ENCODE data around the gene LRRK2.
"Not testable (repeated sequence)": the region's sequence is repeated elsewhere in the genome, so short reads cannot be mapped to it uniquely, and the experiment has no call there.

Gene LRRK2

DNA sequence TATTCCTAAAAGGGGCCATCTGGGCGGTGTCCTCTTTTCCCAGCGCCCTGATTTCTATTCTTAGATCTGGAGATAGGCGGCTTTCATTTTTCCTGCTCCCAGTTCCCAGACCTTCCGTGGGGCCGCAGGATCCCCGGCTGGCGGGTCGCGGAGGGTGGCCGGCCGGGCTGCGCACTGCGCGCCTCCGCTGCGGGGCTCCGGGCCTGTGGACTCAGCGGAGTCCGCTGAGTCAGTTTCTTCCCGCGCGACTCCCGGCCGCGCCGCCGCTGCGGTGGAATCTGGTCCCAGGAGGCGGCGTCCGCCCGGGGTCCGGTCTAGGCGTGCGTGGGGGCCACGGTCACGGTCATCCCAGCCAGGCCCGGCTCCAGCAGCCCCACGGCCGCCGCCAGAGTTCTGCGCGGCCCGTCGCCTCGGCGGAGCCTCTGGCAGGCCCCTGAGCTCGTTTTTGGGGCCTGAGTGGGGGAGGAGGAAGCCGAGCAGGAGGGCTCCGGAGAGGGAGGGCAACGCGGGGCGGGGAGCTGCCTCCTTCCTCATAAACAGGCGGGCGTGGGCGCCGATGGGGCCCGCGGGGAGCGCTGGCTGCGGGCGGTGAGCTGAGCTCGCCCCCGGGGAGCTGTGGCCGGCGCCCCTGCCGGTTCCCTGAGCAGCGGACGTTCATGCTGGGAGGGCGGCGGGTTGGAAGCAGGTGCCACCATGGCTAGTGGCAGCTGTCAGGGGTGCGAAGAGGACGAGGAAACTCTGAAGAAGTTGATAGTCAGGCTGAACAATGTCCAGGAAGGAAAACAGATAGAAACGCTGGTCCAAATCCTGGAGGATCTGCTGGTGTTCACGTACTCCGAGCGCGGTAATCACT, at the start of gene LRRK2:
Gene LRRK2 (plus strand): TSS at position 559 of the 853 bp plus-strand sequence. CDS start 135 bp downstream, at position 694.
- peak; percentile 15 for DNase-seq

DNA sequence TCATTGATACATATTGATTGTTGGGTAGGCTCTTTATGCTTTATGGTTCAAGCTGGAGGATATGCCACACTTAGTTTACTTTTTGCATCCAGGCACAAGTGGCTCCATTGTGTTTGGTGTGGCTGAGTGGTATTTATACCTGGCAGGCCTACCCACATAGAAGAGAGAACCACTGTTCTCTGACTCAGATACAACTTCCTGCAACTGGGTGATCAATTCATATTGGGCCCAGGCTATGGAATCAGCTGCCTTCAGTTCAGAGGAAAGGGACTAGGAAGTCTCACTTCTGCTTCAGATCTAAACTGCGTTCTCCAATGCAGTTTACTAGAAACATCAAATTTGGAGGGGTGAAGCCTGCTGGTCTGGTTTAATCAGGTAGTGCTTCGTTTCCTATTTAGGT, 49.8 kb upstream of the LRRK2 start:
- no peak for DNase-seq

DNA sequence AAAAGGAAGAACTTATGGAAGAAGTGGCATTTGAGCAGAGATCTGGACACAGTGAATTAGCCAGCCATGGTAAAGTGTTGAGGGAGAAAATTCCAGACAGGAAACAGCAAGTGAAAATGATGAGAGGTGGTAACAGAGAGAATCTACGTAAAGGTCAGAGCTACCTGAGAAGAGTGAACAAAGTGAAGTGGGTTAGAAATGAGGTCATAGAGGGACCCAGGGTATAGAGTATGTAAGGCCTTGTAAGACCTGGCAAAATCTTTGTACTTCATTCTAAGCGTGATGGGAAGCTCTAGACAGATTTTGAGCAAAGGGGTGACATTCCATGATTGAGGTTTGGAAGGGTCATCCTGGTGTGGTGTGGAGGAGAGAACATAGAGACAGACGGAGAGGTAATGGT, 49.3 kb upstream of the LRRK2 start:
- no peak for DNase-seq

DNA sequence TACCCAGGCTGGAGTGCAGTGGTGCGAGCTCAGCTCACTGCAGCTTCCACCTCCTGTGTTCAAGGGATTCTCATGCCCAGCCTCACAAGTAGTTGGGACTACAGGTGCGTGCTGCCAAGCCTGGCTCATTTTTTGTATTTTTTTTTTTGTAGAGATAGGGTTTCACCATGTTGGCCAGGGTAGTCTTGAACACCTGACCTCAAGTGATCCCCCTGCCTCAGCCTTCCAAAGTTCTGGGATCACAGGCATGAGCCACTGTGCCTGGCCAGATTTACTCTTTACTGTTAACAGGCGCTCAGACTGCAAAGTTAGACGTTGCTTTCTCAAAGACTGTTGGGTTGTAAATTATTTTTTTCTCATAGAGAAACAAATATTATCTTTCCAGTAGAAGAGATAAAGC, 46.1 kb upstream of the LRRK2 start:
- DNase-seq = no peak

DNA sequence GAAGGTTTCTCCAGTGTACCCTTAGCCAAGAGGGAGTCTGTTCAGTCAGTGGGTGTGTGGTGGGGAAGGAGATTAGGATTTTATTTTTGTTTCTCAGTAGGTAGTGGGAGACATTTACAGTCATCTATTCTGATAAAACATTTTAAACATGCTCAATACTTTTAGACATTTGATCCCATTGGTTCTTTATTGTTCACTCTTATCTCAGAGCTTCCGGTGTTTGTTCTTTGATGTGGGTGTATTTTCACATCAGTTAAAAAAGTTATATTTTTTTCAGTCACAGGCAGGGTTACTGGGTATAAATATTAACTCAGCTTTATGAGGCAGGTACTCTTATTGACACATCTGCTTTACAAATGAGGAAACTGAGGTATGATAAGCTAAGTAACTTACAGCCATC, 43.3 kb upstream of the LRRK2 start:
- DNase-seq = no peak

DNA sequence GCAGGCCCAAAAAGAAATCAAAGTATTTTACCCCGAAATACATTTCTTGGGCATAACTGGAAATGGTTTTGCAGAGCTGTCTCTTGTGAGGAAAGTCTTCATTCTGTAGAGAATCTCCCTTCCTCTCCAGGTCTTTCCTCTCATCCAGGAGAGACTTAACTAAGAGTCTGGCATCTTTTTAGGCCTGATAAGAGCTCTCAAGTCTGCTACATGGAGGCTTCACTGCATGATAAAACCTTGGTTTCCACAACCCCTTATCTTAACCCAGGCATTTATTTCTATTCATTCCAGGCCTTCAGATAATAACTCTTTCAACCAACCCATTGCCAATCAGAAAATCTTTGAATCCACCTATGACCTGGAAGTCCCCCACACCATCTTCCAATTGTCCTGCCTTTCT, 41.1 kb upstream of the LRRK2 start:
- no peak for DNase-seq

DNA sequence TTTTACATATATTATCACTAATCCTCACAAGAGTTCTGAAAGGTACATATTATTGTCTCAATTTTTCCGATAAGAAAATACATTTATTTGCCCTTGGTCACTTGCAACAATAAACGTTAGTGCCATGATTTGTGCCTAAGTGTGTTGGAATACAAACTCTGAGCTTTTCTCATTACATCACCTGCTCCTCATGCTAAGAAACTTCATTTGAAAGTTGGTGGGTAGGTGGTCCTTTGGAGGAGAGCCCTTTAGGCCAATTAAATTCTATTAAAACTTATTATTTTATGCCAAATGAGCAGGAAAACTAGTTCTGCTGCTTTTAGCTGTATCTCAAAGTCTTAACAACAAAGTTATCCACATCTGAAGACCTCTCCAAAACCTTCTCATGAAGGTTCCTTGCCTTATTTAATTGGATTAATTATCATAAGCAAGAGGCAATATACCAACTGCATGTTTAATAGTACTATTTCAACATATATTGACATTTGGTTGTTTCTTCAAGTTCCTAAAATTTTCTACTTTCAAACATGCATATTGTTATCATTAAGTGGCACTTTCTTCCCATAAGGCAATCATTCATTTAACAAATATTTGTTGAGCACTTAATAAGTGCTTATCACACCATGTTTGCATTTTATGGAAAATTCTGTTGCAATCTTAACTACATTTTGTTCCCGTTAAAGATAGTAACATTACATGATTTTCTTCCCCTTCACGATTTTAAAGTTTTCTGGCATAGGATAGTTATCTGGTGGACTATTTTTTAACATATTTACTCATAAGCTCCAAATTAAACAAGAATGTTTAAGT, 40.1 kb upstream of the LRRK2 start:
- DNase-seq = no peak

DNA sequence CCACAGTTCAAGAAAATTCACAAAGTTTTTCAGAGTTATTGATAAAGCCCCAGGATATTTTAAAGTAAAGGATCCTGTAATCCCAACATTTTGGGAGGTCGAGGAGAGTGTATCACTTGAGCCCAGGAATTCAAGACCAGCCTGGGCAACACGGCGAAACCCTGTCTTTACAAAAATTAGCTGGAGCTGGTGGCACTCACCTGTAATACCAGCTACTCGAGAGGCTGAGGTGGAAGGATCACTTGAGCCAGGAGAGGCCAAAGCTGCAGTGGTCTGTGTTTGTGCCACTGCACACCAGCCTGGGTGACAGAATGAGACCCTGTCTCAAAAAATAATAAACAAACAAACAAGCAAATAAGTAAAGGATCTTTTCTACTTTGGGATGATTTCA, 39.5 kb upstream of the LRRK2 start:
- no peak for DNase-seq

DNA sequence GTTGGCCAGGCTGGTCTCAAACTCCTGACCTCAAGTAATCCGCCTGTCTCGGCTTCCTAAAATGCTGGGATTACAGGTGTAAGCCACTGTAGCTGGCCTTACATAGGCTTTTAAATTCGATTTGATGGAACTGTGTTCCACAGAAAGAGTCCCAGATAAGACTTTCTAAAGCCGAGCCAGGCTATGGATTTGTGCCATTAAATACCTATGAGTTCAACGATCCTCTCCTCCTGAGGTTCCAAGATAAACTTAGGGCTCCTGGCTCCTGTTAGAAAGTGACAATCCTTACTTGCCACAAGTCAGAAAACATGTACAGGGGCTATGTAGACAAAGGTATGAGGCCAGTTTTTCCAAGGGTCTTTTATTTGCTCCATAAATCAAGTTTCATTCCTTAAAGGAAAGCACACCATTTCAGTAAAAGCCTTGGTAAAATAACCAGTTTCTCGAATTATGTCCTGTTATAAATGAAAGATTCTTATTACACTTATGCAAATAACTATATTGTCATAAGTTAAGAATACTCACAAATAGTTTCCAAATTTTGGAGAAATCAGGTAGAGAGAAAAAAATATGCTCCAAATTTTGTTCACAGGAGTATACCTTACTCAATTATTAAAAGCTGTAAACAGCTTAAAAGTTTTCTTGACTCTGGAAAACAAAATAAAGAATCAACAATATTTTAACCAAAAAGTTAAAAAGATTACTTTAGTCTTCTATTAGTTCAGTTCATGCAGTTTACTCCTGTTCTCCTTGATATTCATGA, 36.1 kb upstream of the LRRK2 start:
- no peak for DNase-seq

DNA sequence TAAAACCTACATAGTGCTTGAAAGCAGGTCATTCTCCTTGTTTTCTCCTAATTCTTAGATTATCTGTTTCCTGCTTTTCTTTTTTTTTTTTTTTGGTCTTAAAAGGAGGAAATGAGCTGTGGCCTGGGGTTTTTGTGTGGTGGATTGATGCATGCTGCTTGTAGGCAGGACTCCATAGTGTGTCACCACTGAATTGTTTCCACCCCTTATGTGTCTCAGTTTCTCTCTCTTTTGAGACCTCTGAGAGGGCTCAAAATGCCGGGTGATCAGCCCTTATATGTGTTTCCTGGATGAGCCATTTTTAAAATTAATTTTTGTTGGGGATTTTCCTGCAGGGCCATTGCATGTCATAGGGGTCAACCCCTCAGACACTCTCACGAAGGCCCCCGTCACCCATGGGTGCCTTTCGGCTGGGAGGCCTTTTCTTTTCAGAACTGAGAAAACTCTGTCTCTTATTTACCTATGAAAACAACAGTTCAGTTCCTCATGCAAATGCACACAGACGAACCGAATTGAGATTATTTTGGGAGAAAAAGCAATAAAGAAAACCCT, 32.0 kb upstream of the LRRK2 start:
- DNase-seq = no peak

DNA sequence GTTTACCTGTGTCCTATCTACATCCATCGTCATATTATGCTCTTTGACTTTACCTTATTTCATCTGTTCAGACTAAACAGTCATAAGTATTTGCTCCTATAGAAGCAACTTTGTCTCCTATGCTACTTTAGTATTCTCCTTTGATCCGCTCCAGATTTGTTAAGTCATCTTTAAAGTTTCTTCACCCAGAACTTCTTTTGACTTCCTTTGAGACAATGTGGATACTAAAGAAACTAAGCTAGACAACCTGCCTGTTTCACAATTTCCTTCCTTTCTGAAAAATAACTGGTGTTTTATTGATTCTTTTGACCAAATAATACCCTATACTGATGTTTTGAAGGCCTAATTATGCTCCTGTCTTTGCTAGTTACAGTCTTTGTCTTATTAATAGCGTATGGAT, 30.0 kb upstream of the LRRK2 start:
- DNase-seq = no peak

DNA sequence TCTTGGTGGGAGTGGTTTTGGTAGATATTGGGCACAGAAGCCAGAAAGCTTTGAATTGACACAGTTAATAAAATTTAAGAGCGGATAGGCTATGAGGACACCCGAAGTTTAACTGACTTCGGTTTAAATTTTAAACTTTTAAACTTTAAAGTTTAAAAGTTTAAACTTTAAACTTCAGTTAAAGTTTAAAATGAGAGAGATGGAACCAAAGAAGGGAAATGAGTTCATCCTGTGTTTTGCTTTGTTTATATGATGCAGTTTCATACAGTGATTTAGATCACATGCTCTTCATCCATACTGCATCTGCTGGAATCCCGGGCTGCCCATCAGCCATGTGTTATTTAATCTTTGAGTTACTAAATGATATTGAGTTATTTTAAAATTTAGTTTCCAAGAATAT, 27.2 kb upstream of the LRRK2 start:
- DNase-seq = no peak

DNA sequence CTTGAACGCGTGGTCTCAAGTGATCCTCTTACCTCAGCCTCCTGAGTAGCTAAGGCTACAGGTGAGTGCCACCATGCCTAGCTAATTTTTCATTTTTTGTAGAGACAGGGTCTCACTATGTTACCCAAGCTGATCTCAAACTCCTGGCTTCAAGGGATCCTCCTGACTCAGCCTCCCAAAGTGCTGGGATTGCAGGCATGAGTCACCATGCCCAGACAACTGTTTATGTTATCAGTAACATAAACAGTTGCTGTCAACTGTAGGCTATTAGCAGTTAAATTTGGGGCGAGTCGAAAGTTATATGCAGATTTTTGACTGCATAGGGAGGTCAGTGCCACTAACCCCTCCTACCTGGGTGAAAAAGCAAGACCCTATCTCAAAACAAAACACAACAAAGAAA, 26.2 kb upstream of the LRRK2 start:
- DNase-seq = no peak

DNA sequence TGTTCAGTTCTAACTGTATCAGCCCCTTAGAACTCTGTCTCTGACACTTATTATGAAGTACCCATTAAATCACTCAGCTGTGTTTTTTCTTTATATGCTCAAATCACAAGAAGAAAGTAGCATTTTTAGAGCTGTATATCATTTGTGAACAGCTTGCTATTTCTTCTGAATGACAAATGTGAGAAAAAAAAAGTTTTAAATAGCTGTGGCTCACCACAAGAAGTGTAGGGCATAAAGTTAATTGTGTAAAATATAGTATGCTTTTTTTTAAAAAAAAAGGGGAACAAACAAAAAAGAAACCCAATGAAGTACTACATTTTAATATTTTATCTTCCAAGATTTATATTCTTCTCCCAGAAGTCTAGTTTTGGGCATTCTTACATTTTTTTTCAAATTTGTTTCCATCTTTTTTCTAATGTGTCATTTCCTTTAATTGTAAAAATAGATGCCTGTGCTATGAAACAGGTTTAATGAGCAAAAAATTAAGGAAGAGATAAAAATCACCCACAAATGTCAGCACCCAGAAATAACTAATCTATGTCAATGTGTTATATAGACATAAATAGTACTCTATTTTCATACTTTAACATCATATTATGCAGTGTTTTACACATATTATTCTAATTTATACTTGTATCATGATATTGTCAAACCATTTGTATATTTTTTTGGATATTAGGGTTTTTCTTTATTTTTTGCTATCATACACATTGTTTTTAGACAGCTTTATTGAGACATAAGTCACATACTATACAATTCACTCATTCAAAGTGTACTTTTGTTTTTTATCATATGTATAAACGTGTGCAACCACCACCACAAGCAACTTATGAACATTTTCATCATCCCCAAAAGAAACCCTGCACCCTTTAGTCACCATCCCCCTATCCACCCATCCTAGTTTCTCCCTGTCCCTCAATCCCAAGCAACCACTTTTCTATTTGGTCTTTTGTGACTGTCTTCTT, 22.4 kb upstream of the LRRK2 start:
- no peak for DNase-seq

DNA sequence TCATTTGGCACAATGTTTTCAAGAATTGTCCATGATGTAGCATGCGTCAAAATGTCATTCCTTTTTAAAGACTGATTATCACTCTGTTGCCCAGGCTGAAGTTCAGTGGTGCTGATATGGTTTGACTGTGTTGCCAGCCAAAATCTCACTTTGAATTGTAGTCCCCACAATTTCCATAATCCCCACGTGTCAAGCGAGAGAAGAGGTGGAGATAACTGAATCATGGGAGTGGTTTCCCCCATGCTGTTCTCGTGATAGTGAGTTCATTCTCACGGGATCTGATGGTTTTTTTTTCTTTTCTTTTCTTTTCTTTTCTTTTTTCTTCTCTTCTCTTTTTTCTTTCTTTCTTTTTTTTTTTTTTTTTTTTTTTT, 21.8 kb upstream of the LRRK2 start:
- DNase-seq = no peak

DNA sequence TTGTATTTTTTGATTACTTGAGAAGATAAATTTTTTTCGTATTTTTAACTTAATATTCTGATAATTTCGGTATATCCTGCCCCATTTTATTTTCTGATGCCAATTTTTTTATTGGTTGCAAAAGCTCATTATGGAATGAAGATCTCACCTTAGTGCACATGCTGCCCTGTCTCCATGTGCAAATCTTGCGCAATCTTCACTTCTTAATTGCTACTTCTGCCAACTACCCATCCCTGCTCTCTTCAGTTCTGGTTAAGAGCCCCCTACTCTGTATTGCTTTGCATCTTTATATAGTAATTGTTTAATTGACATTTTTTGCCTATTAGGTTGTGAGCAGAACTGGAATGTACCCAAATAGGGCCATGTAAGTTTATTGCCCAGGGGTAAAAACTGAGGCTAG, 20.5 kb upstream of the LRRK2 start:
- no peak for DNase-seq

DNA sequence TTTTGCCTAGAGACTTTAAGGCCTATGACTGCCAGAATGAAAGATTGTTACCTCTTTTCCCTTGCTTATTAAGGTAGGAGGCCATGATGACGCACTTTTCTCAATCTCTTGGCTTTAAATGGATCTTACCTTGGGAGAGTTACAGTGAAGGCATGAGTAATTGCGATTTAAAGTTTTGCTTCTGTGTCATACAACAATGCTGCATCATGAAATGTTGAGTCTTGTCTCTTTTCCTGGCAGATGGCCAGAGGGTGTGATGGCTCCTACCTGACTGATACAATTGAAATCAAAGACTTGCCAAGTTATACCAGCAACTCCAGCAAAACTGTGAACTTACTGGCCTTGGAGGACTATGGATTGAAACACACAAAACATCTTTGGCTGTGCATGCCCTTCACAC, 17.2 kb upstream of the LRRK2 start:
- no peak for DNase-seq

DNA sequence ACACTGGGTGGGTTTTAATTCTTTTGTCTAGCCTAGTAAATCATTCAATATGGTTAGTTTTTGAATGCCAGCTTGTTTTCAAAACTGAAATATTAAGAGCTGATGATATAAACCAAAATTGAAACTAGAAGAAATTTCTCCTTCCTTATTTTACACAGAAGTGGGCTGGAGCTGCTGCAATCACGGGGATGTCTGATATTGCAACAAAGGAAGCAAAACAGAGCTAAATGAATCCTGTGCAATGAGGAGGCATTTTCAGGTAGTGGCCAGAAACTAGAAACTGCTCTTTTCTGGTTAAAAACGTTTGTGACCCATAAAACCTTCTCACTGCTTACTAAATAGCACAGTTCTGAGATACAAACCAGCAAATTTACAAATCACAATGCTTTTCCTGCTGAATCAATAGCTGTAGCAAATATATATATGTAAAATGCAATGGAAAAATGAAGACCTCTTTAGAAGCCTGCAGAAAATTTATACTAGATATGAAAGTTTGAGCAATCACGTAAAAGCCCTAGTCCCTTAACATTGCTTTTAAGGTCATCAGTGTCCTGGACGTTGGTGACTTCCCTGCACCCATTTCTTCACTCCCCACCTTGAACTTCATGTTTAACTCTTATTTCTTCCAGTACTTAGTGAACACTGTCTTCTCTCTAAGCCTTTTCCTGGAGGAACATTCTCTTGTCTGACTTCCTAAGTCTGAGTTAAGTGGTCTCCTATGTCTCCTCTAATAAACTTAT, 15.9 kb upstream of the LRRK2 start:
- no peak for DNase-seq

DNA sequence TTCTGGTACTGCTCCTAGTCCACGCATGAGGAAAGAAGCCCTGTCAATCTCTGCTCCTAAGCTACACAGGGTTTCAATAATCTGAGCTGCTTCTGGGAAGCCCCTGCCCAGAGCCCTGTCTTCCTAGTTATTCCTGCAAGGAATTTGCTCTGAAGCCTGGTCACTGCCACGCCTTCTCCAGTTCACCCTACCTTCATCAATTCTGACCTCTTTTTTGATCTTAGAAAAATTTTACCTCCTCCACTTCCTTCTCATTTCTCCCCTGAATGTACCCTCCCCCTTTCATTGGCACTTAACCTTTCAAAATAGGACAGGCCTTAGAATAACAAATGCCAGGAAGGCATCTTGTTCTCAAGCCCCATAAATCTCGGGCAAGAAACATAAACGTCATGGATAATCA, 14.9 kb upstream of the LRRK2 start:
- no peak for DNase-seq

DNA sequence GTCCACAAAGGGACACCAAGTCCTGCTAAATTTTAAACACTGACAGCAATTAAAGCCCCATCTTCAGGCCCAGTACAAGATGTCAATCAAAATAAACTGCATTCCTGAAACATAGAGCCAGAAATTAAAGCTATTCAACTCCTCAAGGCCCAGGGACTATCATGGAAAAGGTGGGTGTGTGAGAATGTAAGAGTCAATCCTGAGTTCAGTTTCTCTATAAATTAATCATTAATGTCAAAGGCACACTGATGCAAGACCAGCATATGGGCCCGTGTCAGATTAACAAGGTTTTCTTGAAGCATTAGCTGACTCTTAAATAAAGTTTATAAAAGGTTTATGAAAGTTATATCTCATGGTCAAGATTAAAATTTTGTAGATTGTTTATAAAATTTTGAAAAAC, 13.6 kb upstream of the LRRK2 start:
- not testable (repeated sequence) for DNase-seq

DNA sequence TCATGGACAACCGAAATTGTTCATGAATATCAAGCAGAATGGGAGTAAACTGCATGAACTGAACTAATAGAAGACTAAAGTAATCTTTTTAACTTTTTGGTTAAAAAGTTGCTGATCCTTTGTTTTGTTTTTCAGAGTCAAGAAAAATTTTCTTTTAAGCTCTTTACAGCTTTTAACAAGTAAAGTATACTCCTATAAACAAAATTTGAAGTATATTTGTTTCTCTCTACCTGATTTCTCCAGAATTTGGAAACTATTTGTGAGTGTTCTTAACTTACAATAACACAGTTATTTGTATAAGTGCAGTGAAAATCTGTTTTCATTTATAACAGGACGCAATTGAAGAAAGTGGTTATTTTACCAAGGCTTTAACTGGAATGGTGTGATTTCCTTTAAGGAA, 12.2 kb upstream of the LRRK2 start:
- no peak for DNase-seq
